HepG2 (cell line): Measurements from ENCODE around the gene POU2F2. TPM values are rescaled to one million over a fixed set of nuclear protein-coding genes. Genes with fewer than 3 reads are reported as not detected.
A peak's percentile ranks its signal among the peaks of the same experiment; 100 is the strongest.

Source experiments
- ATAC-seq: fragments of 200-7000 bp; cut with Tn5 transposase; 3 replicates; pipeline ENCODE4 v1.9.1; 2020; ENCODE audit warnings: mild to moderate bottlenecking, moderate library complexity
- BruUV-seq: library from RNA; stranded (reverse); fragments of 400-500 nt; replicated peaks from 2 replicates; lab custom pipeline; 2021; lab: Mats Ljungman, UMichigan
- CTCF ChIA-PET: fragments of 300-600 bp; formaldehyde crosslinking; extraction: SDS; loops from one replicate; lab custom pipeline; 2021; ENCODE audit warnings: low total read pairs, inconsistent platforms, low intra/inter-chr PET ratio; lab: Yijun Ruan, JAX
- POLR2A ChIA-PET: fragments of 350-600 bp; sonication (Branson Sonifier 250); formaldehyde crosslinking; loops from one replicate; lab custom pipeline; 2020; ENCODE audit warnings: antibody characterized with exemption, inconsistent platforms; lab: Yijun Ruan, JAX
- DNase-seq: peaks from one replicate; pipeline ENCODE4 v3.0.0-alpha.2; 2015; ENCODE audit warnings: low spot score
- FAIRE-seq: peaks from 3 replicates; lab custom pipeline; 2011; peaks lifted over from hg19 to GRCh38; lab: Jason Lieb, UNC
- H2AFZ ChIP-seq: one replicate; pipeline ENCODE4 v1.6.1; 2011; ENCODE audit warnings: low read length, inconsistent platforms
- H3K27ac ChIP-seq: fragments of 300-600 bp; 3 replicates; pipeline ENCODE4 v1.8.0; 2011; ENCODE audit warnings: mixed run types, mild to moderate bottlenecking, mixed read lengths, low read length, inconsistent platforms; ENCODE audit not compliant: insufficient read depth; ENCODE audit errors: extremely low read length
- H3K27me3 ChIP-seq, 2 experiments: fragments of 200-600 bp in 1 of 2; 2 replicates in 1 of 2; 3 replicates in 1 of 2; pipeline versions ENCODE4 v1.6.0 to v1.8.0; 2011; ENCODE audit warnings: low read length in 2 of 2, mild to moderate bottlenecking in 2 of 2, moderate library complexity in 2 of 2, inconsistent platforms in 1 of 2; ENCODE audit not compliant: insufficient read depth in 2 of 2, control insufficient read depth in 1 of 2
- H3K36me3 ChIP-seq, 2 experiments: fragments of 200-600 bp in 1 of 2; replicated peaks in 1 of 2; 2 replicates in 1 of 2; 3 replicates in 1 of 2; pipeline versions ENCODE4 v1.5.1 to v1.8.0; 2011; ENCODE audit warnings: low read length in 2 of 2, inconsistent platforms in 1 of 2; ENCODE audit not compliant: insufficient read depth in 2 of 2, control insufficient read depth in 1 of 2
- H3K4me1 ChIP-seq: 2 replicates; pipeline ENCODE4 v1.5.1; 2012; ENCODE audit warnings: low read length, inconsistent platforms; ENCODE audit not compliant: insufficient read depth
- H3K4me2 ChIP-seq: 2 replicates; pipeline ENCODE4 v1.6.0; 2011; ENCODE audit warnings: low read depth, low read length, inconsistent platforms
- H3K4me3 ChIP-seq, 3 experiments: fragments of 200-600 bp in 1 of 3; sonication (generic), shearing (Covaris generic) in 1 of 3; replicated peaks in 1 of 3; 2 replicates each; pipeline ENCODE4 v1.5.1; 2011 to 2016; ENCODE audit warnings: low read length in 3 of 3, inconsistent platforms in 2 of 3, low read depth in 2 of 3, mild to moderate bottlenecking in 2 of 3, control low read depth in 1 of 3, mixed read lengths in 1 of 3; ENCODE audit not compliant: insufficient read depth in 1 of 3
- H3K79me2 ChIP-seq: one replicate; pipeline ENCODE4 v1.6.1; 2011; ENCODE audit warnings: low read length, inconsistent platforms; ENCODE audit not compliant: insufficient read depth
- H3K9ac ChIP-seq: 2 replicates; pipeline ENCODE4 v1.6.0; 2011; ENCODE audit warnings: mild to moderate bottlenecking, low read depth, low read length, inconsistent platforms; ENCODE audit not compliant: insufficient read depth
- H3K9me3 ChIP-seq: 2 replicates; pipeline ENCODE4 v1.5.1; 2012; ENCODE audit warnings: mild to moderate bottlenecking, low read length
- H4K20me1 ChIP-seq: 2 replicates; pipeline ENCODE4 v1.6.0; 2011; ENCODE audit warnings: inconsistent platforms, mild to moderate bottlenecking, low read length, moderate library complexity; ENCODE audit not compliant: insufficient read depth
- ATF7-NPFF ChIP-seq: sonication (generic); formaldehyde crosslinking; IDR thresholded peaks from 2 replicates; pipeline ENCODE4 v1.8.1; 2023; ENCODE audit warnings: mild to moderate bottlenecking, low read depth, missing genetic modification reagents, moderate library complexity
- CCAR2 ChIP-seq: fragments of 200-400 bp; formaldehyde crosslinking; optimal IDR thresholded peaks from 2 replicates; pipeline ENCODE3; 2018; ENCODE audit warnings: low read depth, mild to moderate bottlenecking, low read length, moderate library complexity
- ELF1 ChIP-seq: sonication (generic); formaldehyde crosslinking; IDR thresholded peaks from 2 replicates; pipeline ENCODE4 v1.4.0; 2020; ENCODE audit warnings: missing genetic modification reagents
- RBFOX2 ChIP-seq: fragments of 200-400 bp; formaldehyde crosslinking; IDR thresholded peaks from 2 replicates; pipeline ENCODE4 v1.6.1; 2017; ENCODE audit warnings: low read depth, mild to moderate bottlenecking, low read length
- SKI ChIP-seq: fragments of 450-650 bp; IDR thresholded peaks from one replicate; pipeline ENCODE4 v1.6.1; 2018; ENCODE audit warnings: mild to moderate bottlenecking; ENCODE audit not compliant: partially characterized antibody
- SP5 ChIP-seq: IDR thresholded peaks from 2 replicates; pipeline ENCODE4 v1.6.1; 2016; ENCODE audit warnings: low read depth, borderline replicate concordance
- TMF1 ChIP-seq: sonication (generic); formaldehyde crosslinking; IDR thresholded peaks from 2 replicates; pipeline ENCODE4 v1.8.1; 2022; ENCODE audit warnings: low read depth, missing genetic modification reagents
- ZMAT3 ChIP-seq: sonication (generic); formaldehyde crosslinking; conservative IDR thresholded peaks from 2 replicates; pipeline ENCODE4 v1.7.0; 2021; ENCODE audit warnings: missing genetic modification reagents
- ZNF326 ChIP-seq: sonication (generic); formaldehyde crosslinking; IDR thresholded peaks from 2 replicates; pipeline ENCODE4 v1.4.0; 2020; ENCODE audit warnings: missing genetic modification reagents, borderline replicate concordance
- ZNF343 ChIP-seq: sonication (generic); formaldehyde crosslinking; IDR thresholded peaks from 2 replicates; pipeline ENCODE4 v1.4.0; 2020; ENCODE audit warnings: mild to moderate bottlenecking, missing genetic modification reagents
- ZNF558 ChIP-seq: sonication (generic); formaldehyde crosslinking; IDR thresholded peaks from 2 replicates; pipeline ENCODE4 v1.9.0; 2022; ENCODE audit warnings: mild to moderate bottlenecking, missing genetic modification reagents, borderline replicate concordance
- ZNF605 ChIP-seq: sonication (generic); formaldehyde crosslinking; IDR thresholded peaks from 2 replicates; pipeline ENCODE4 v1.8.0; 2022; ENCODE audit warnings: mild to moderate bottlenecking, missing genetic modification reagents
- ZNF709 ChIP-seq: sonication (generic); formaldehyde crosslinking; IDR thresholded peaks from 2 replicates; pipeline ENCODE4 v1.5.0; 2020; ENCODE audit warnings: mild to moderate bottlenecking, missing genetic modification reagents
- ZNF724P ChIP-seq: sonication (generic); formaldehyde crosslinking; IDR thresholded peaks from 2 replicates; pipeline ENCODE4 v1.8.0; 2022; ENCODE audit warnings: missing genetic modification reagents, borderline replicate concordance
- ZSCAN21 ChIP-seq: sonication (generic); formaldehyde crosslinking; IDR thresholded peaks from 2 replicates; pipeline ENCODE4 v1.8.0; 2022; ENCODE audit warnings: mild to moderate bottlenecking, missing genetic modification reagents, moderate library complexity, borderline replicate concordance
- WGBS: methylation state at CpG from one replicate; pipeline ENCODE4 v1.1.6; 2017; ENCODE audit warnings: low lambda C conversion rate; 5-methylcytosine and 5-hydroxymethylcytosine counted together
- in situ Hi-C: cut with HindIII; loops from 2 replicates; pipeline ENCODE4 v1.10.0; 2017; ENCODE audit warnings: low pct_unique_long_range_greater_than_20kb; ENCODE audit not compliant: extremely low pct_ligation_motif_present
- intact Hi-C: fragments of 100-400 bp; cut with micrococcal nuclease; formaldehyde crosslinking; loops from one replicate; pipeline ENCODE4 v1.10.0; 2022; ENCODE audit not compliant: unreplicated experiment
- polyA plus RNA-seq, 8 experiments: library from polyadenylated mRNA; depleted of rRNA in 3 of 8; stranded (reverse) in 7 of 8; unstranded in 1 of 8; fragments of >200 nt; fragmentation: Illumina TruSeq in 4 of 8; extraction: Trizol in 4 of 8; gene quantifications; 2 replicates each; pipeline versions ENCODE4 v1.2.1 to v1.2.3, GENCODE V29; 2011 to 2016; ENCODE audit warnings: low read depth in 4 of 8, missing spikeins in 1 of 8, mixed read lengths in 1 of 8; ENCODE audit not compliant: insufficient read depth in 1 of 8
- total RNA-seq, 5 experiments: library from RNA; depleted of rRNA; stranded (reverse); fragments of >200 nt; fragmentation: Illumina TruSeq; extraction: Trizol; gene quantifications; 2 replicates each; pipeline ENCODE4 v1.2.3, GENCODE V29; 2016; ENCODE audit warnings: low read depth in 1 of 5
- TF ChIP-seq, protein P1 (sequence below): sonication (generic); formaldehyde crosslinking; IDR thresholded peaks from 2 replicates; pipeline ENCODE4; 2020; ENCODE audit warnings: missing genetic modification reagents, mild to moderate bottlenecking, borderline replicate concordance
- TF ChIP-seq, protein P2 (sequence below): sonication (generic); formaldehyde crosslinking; IDR thresholded peaks from 2 replicates; pipeline ENCODE4 v1.5.0; 2020; ENCODE audit warnings: mild to moderate bottlenecking, low read depth, missing genetic modification reagents, borderline replicate concordance

POU2F2 gene
- total and polyA plus RNA-seq, 2 of the 13 experiments (the other 11 are each of a cell fraction or from before 2014, with no cell fraction given) = 0.09 to 0.17 TPM

DNA sequence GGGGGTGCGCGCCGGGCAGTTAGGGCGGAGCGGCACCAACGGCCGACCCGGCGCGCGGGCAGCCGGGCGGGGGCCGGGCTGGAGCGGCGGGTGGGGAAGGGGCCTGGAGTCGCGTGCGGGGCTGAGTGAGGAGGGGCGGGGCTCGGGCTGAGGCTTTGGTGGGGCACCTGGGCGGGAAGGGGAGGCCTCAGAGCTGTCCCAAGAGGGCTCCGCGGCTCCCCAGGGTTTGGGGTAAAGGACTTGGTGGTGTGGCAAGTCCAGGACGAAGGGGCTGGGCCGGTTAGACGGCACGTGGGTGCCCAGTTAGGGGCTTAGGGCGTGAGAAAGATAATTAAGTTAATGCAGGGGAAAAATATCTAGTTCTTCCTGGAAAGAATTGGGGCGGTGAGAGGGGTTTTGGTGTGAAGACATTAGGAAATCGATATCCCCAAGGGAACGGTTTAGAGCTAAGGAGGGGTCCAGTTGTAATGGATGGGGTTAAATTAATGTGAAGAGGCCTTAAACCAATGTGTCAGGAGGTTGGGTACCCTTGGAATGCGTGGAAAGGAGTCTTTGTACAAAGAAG, 55.8 kb downstream of the POU2F2 start (continued):
- TF ChIP-seq ZNF558 (CRISPR knock-in tag) (0 out of 2 replicates have a peak, but pooled peaks have one; percentile 14), CCAR2 (no peak), ATF7-NPFF (CRISPR knock-in tag) (0 out of 2 replicates have a peak, but pooled peaks have one; percentile 8), SP5 (CRISPR knock-in tag) (no peak), ZNF724P (CRISPR knock-in tag) (peak; percentile 80; the same call in 1 of the 2 replicates)

DNA sequence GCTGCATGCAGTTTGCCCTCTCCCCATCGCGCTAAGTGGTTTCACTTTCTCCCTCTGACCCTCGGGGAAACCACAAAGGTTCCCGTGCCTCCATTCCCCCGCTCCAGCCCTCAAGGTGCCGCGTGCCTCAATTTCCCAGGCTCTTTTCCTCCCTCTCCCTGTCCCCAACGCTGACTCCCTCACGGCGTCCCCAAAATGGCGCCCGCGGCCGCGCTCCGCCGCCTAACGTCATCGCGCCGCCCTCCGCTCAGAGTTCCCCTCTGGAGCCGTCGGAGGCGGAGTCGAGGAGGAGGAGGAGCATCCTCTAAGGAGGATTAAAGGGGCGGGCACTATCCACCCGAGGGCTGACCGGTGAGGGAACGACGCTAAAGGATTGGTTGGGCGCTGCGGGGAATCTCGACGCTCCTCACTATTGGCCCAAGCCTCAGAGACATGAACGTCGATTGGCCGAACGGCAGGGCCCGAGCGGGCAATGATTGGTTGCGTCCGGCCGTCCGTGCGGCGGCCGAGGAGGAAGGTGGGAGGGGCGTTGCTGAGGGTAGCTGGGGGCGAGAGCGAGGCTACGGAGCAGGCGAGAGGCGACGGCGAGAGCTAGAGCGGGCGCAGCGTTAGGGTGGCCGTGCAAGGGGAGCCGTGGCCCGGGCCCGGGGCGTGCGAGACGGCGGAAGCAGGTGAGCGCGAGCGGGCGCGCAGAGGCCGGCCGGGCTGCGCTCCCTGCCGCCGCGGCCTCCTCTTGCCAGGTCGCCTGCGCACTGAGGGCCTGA, 56.4 kb downstream of the POU2F2 start, which contains the start of gene ZNF574:
TSS of gene ZNF574 (plus strand) at position 551 of the 764 bp plus-strand sequence. CDS start 2,441 bp downstream, outside the sequence.
- Histone ChIP-seq H3K4me1 (peaks cover 28% of the 10 kb centered on the region), H3K36me3 (peaks cover 20 to 21% of the 10 kb centered on the region in 2 experiments; a peak in 4 of 5 replicates), H3K4me2 (peak within 1 kb of the TSS; percentile 91), H3K4me3 (peak within 1 kb of the TSS; percentile 88 to 96 (median 93)), H3K79me2 (peaks cover 22% of the 10 kb centered on the region), H3K9me3 (no peaks in the 10 kb centered on the region), H2AFZ (peak within 1 kb of the TSS; percentile 89), H3K27ac (peak within 1 kb of the TSS; percentile 90), H3K27me3 (peaks cover 0 to 2% of the 10 kb centered on the region in 2 experiments; a peak in 1 of 5 replicates), H3K9ac (peak within 1 kb of the TSS; percentile 94), H4K20me1 (peaks cover 16% of the 10 kb centered on the region)
- intact Hi-C loops (no loop called here), in situ Hi-C loops (no loop called here)
- WGBS = under 1% methylated on average over 33 of the region's 80 CpGs
- CTCF ChIA-PET = no interaction called here
- POLR2A ChIA-PET = interaction anchor here (0.6 to 1.5 kb wide), 11 partner anchors 11 to 1070 kb away, joined by 3 to 8 read pairs (median 4); partner anchors contain the start of genes GSK3A and RPS19
- no TSS peak for BruUV-seq
- DNase-seq (peak; percentile 98), FAIRE-seq (peak; percentile 96), ATAC-seq (peak; percentile 98)
- peak; percentile 24; the same call in 1 of the 2 replicates for TF ChIP-seq ZNF343 (CRISPR knock-in tag)
- peak; percentile 78; the same call in 1 of the 2 replicates for TF ChIP-seq TMF1
- peak; percentile 71 for TF ChIP-seq ZNF605
- TF ChIP-seq, protein P1, sequence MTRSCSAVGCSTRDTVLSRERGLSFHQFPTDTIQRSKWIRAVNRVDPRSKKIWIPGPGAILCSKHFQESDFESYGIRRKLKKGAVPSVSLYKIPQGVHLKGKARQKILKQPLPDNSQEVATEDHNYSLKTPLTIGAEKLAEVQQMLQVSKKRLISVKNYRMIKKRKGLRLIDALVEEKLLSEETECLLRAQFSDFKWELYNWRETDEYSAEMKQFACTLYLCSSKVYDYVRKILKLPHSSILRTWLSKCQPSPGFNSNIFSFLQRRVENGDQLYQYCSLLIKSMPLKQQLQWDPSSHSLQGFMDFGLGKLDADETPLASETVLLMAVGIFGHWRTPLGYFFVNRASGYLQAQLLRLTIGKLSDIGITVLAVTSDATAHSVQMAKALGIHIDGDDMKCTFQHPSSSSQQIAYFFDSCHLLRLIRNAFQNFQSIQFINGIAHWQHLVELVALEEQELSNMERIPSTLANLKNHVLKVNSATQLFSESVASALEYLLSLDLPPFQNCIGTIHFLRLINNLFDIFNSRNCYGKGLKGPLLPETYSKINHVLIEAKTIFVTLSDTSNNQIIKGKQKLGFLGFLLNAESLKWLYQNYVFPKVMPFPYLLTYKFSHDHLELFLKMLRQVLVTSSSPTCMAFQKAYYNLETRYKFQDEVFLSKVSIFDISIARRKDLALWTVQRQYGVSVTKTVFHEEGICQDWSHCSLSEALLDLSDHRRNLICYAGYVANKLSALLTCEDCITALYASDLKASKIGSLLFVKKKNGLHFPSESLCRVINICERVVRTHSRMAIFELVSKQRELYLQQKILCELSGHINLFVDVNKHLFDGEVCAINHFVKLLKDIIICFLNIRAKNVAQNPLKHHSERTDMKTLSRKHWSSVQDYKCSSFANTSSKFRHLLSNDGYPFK (CRISPR knock-in tag) = peak; percentile 89
- peak; percentile 7 for TF ChIP-seq SKI
- peak; percentile 93 for TF ChIP-seq RBFOX2
- TF ChIP-seq ZMAT3 (CRISPR knock-in tag) = peak; percentile 83
- peak; percentile 51; the same call in 1 of the 2 replicates for TF ChIP-seq ZSCAN21 (CRISPR knock-in tag)
- TF ChIP-seq, protein P2, sequence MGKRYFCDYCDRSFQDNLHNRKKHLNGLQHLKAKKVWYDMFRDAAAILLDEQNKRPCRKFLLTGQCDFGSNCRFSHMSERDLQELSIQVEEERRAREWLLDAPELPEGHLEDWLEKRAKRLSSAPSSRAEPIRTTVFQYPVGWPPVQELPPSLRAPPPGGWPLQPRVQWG (CRISPR knock-in tag) = no peak
- TF ChIP-seq ZNF709 (CRISPR knock-in tag) = peak; percentile 37; the same call in 1 of the 2 replicates
- peak; percentile 38; the same call in 1 of the 2 replicates for TF ChIP-seq ELF1 (CRISPR knock-in tag)
- no peak for TF ChIP-seq ZNF326 (CRISPR knock-in tag)
